Activated CD4-positive, alpha-beta T cell treated with anti-CD3 and anti-CD28 coated beads, Interleukin-2, amount 50 U/mL, for 24 hours (primary cell): Measurements from ENCODE around the gene CACNA2D1.
"Not testable (repeated sequence)": the region's sequence is repeated elsewhere in the genome, so short reads cannot be mapped to it uniquely, and the experiment has no call there.

Experiments used
- DNase-seq, 2 donors: peaks; one replicate each; pipeline ENCODE4 v3.0.0-alpha.2; 2020; ENCODE audit warnings: low read depth in 1 of 2, low spot score in 1 of 2

Gene CACNA2D1

DNA sequence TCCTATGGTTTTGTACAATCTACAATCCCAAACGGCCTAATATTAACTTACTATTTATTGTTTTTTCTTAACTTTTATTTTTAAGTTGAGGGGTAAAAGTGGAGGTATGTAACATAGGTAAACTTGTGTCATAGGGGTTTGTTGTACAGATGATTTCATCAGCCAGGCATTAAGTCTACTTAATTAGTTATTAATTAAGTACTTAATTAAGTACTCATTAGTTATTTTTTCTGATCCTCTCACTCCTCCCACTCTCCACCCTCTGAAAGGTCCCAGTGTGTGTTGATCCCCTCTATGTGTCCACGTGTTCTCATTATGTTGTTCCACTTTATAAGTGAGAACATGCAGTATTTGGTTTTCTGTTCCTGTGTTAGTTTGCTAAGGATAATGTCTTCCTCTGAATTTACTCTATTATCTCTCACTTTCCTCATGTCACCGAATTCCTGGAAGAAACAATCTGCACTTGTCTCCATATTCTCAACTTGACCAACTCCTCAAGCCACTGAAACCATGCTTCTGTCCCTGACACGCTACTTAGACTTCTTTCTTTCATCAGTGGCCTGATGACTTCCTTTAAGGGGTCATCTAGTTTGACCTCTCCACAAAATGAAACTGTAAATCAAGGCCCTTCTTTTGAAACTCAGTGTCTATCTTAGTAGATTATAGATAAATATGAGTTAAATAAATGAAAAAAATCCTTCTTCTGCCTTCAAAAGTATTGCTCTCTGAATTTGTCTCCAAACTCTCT lies 9.1 kb downstream of the CACNA2D1 start:
- DNase-seq = no peak

DNA sequence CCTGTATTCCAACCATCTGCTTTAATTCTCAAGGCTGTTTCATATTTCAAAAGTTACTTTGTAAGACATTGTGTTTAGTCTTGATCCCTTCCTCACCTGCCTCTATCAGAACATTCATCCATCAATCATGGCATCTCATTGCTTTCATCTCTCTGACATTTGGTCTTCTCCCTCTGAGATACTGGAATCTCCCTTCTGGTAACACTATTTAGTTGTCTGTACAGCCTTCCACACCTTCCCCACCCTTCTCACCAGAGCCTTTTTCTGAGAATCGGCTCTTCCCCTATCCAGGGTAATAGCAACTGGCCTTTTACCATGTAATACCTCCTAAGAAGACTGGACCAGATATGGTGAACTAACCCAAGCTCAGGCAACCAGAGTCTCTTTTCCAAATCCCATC lies 10.1 kb downstream of the CACNA2D1 start:
- DNase-seq = no peak

DNA sequence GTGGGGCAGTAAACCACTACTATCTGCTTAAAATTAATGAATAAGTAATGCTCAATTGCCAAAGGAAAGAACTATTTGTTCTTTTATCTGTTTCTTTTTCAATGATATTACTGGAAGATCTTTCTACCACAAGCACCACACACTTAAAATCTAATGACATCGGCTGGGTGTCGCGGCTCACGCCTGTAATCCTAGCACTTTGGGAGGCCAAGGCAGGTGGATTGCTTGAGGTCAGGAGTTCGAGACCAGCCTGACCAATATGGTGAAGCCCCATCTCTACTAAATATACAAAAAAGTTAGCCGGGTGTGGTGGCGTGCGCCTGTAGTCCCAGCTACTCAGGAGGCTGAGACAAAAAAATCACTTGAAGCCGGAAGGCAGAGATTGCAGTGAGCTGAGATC lies 10.8 kb downstream of the CACNA2D1 start:
- not testable (repeated sequence) for DNase-seq

GRCh38 chr7:82430500-82431465 lies 12.8 kb downstream of the CACNA2D1 start:
- DNase-seq = no peak

GRCh38 chr7:82429408-82429807 lies 14.2 kb downstream of the CACNA2D1 start:
- DNase-seq = no peak

DNA sequence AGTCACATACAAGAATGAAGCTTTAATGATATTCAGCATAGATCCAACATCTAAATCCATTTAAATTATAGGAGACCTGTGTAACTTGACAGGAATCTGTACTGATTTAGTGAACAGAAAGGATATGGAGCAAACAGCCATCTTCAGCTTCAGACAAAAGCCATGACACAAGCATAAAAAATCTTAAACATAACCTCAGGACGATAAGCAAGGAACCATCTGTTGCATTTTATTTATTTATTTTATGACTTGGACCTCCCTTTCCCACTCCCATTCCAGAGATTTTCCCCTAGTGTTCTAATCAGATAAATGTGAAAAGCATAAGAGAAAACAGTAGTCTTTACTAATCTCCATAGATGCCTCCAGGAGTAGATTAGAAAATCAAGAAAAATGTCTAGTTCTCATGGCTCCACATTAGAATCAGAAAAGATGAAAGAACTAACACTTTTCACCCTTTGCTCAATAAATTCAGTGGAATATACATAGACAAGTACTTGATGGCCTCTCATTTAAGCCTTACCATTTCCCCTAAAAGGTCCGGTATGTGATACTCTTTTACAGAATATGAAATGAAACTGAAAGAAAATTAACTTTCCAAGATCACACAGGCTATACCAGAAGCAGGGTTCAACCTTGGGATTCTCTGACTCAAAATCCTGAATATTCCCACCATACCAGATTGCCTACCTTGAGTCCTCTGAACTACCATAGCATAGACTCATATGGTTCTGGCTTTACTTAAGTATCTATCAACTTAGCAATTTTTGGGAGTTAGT lies 15.2 kb downstream of the CACNA2D1 start:
- DNase-seq = no peak

- DNase-seq = no peak
These were observed 20.1 kb downstream of the CACNA2D1 start for GRCh38 chr7:82423446-82423845.

DNA sequence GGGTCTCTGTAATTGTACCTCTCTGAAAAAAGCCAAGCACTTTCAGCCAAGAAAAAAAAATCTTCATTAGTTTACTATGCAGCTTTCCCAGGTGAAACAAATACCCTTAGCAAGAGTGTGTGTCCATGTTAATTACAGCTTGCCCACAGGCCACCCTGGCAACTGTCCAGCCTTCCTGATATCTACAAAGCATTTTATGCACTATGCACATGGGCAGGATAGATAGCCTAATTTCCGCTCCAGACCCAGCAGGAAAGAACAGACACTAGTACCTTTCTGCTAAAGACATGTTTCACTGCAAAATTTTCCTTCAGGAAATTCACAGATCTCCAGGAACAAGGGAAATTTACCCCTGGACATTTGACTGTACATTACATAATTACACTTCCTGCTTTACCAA lies 24.4 kb downstream of the CACNA2D1 start:
- DNase-seq = no peak

- DNase-seq = no peak
These were observed 25.7 kb downstream of the CACNA2D1 start for GRCh38 chr7:82417898-82418297.

- DNase-seq = no peak
These were observed 27.2 kb downstream of the CACNA2D1 start for GRCh38 chr7:82416402-82416801.

- no peak for DNase-seq
These were observed 29.2 kb downstream of the CACNA2D1 start for GRCh38 chr7:82414389-82414788.

- DNase-seq = no peak
These were observed 30.3 kb downstream of the CACNA2D1 start for GRCh38 chr7:82413237-82413636.

DNA sequence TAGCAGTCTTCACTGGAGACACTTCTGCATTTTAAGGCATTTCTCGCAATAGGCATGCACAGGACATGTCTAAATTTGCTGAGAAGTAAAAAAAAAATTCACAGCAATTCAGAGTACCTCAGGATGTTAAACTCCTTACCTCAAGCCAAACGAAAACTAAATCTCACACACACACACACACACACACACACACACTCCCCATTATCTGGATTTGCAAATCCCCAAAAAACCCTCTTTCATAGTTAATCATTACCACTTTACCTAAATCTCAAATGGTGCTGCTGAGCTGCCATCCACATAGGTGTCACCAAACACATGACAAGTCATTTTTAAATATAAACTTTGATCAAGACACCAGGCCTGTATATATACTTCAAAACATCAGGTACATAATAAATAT lies 31.8 kb downstream of the CACNA2D1 start:
- no peak for DNase-seq

DNA sequence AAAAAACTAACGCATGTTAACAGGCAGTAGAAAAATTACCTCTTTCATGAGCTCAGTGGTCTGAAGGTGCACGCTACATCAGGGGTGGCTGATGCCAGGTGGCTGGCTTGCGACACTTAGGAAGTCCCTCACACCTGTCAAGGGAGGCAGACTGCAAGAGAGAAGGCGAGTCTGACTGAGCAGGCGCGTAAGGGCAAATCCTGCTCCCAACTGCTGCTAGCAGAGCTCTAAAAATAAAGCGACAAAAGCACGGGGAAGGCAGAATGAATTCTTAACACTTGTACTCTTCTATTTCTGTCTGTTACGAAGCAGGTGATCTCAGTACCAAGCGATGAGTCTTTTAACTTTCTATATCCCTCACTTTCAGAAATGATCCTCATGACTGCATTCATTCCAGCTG lies 33.1 kb downstream of the CACNA2D1 start:
- no peak for DNase-seq

GRCh38 chr7:82406937-82407336 lies 36.6 kb downstream of the CACNA2D1 start:
- DNase-seq = no peak

- DNase-seq = no peak
These were observed 38.3 kb downstream of the CACNA2D1 start for GRCh38 chr7:82405301-82405700.

DNA sequence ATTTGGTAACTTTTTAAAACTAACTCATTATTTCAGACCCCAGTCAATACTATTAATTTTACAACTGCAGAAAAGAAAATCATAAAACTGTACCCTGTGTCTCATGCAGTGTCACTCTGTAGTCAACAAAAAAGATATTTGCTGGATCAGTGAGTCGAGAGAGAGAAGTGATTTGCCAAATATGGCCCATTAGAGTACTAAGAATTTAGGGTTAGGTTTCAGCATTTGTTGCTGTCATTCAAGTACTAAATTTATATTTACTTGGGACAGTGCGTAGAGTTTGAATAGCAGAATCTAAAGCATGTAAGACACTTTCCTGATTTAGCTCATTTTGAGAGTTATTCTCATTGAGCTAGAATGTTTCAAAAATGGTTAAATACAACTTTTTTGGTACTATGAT lies 38.9 kb downstream of the CACNA2D1 start:
- DNase-seq = no peak

- DNase-seq = no peak
These were observed 39.5 kb downstream of the CACNA2D1 start for GRCh38 chr7:82404094-82404493.

DNA sequence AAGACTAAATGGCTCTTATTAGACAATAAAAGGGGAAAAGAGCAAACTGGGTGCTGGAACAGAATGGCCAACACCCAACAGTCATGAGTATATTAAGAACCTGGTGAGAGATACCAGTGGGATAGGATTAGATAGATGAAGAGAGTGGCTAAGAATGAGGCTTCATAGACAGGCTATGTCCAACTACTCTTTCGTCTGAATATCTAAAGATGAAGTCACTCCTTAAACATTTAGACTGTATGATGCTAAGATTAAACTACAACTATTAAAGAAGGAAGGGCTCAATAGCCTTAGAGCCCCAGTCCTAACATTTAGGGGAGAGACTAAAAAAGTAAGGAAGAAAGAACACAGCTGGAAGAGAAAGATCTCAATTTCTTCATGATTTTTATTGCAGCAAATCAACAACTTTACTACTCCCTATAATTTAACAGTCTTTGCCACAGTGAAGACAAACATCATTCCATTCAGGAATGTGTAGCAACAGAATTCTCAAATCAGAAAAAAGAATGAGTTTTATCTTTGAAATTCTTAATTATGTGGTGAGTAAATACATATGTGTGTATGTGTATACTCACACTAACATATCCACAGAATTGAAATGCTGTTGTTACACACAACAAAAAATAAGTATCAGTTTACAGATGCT lies 45.6 kb downstream of the CACNA2D1 start:
- DNase-seq = no peak

- no peak for DNase-seq
These were observed 47.2 kb downstream of the CACNA2D1 start for GRCh38 chr7:82396343-82396742.

DNA sequence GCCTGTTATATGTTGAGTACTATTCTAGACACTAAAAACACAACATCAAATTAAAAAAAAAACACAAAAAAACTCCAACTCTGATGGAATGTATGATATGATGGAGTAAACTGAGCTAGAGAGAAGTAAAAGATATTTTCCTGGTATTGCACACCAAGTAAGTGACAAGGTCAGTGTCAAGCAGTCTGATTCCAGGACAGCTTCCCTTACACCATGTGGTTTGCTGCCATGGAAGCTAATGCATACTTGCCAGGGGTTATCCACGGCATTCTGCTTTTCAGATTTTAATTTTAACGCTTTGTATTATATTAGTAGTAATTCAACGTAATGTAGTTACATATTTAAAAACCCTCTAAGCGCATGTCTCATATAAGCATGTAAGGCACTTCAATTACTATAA lies 48.4 kb downstream of the CACNA2D1 start:
- DNase-seq = no peak
